ENCODE results near the gene STAP2.

STAP2 gene

GRCh38 chr19:4373601-4374497, 35.2 kb upstream of the STAP2 start:
- no peak for TF ChIP-seq CTCF (IDR thresholded peaks at IDR 0.05; ENCODE audit: low read depth, low read length)
- DNase-seq (ENCODE audit: low read depth, low spot score): no peak
- H3K4me3 ChIP-seq (ENCODE audit: low read depth, low read length): no peak overlapping the region
- in situ Hi-C loops (cut with HindIII; ENCODE audit: low sequenced_read_pairs): no loop called here

- no peak for DNase-seq (ENCODE audit: low read depth, low spot score)
- in situ Hi-C loops (cut with HindIII; ENCODE audit: low sequenced_read_pairs): no loop called here
- TF ChIP-seq CTCF (IDR thresholded peaks at IDR 0.05; ENCODE audit: low read depth, low read length): no peak
- no peak overlapping the region for H3K4me3 ChIP-seq (ENCODE audit: low read depth, low read length)
Observed at GRCh38 chr19:4373013-4373367, 34.4 kb upstream of the STAP2 start.

GRCh38 chr19:4372165-4373012, 33.8 kb upstream of the STAP2 start:
- no peak for TF ChIP-seq CTCF (IDR thresholded peaks at IDR 0.05; ENCODE audit: low read depth, low read length)
- no peak overlapping the region for H3K4me3 ChIP-seq (ENCODE audit: low read depth, low read length)
- no peak for DNase-seq (ENCODE audit: low read depth, low spot score)
- in situ Hi-C loops (cut with HindIII; ENCODE audit: low sequenced_read_pairs): no loop called here

GRCh38 chr19:4371247-4372164, 32.9 kb upstream of the STAP2 start:
- DNase-seq (ENCODE audit: low read depth, low spot score): no peak
- TF ChIP-seq CTCF (IDR thresholded peaks at IDR 0.05; ENCODE audit: low read depth, low read length): no peak
- in situ Hi-C loops (cut with HindIII; ENCODE audit: low sequenced_read_pairs): no loop called here
- H3K4me3 ChIP-seq (ENCODE audit: low read depth, low read length): no peak overlapping the region

- DNase-seq (ENCODE audit: low read depth, low spot score): no peak
- in situ Hi-C loops (cut with HindIII; ENCODE audit: low sequenced_read_pairs): no loop called here
- no peak for TF ChIP-seq CTCF (IDR thresholded peaks at IDR 0.05; ENCODE audit: low read depth, low read length)
- no peak overlapping the region for H3K4me3 ChIP-seq (ENCODE audit: low read depth, low read length)
Observed at GRCh38 chr19:4370418-4371041, 31.9 kb upstream of the STAP2 start.
